H1 (cell line): ENCODE data around the gene SLC7A11. TPM values are rescaled to one million over a fixed set of nuclear protein-coding genes. Genes with fewer than 3 reads are reported as not detected.

Experiments used
- CTCF ChIA-PET: fragments of 300-600 bp; sonication (Branson Sonifier 250); formaldehyde crosslinking; loops from one replicate; lab custom pipeline; 2021; ENCODE audit not compliant: partially characterized antibody; lab: Charles Lee
- POLR2A ChIA-PET: fragments of 300-600 bp; sonication (Branson Sonifier 250); formaldehyde crosslinking; loops from one replicate; lab custom pipeline; 2021; ENCODE audit warnings: inconsistent platforms; ENCODE audit not compliant: partially characterized antibody; lab: Charles Lee
- DNase-seq, 2 experiments: peaks; one replicate each; pipeline versions ENCODE4 v3.0.0 to v3.0.0-alpha.2; 2010 to 2022; ENCODE audit warnings: low spot score in 2 of 2, low read depth in 1 of 2, mixed read lengths in 1 of 2
- FAIRE-seq: peaks from 2 replicates; lab custom pipeline; 2011; peaks lifted over from hg19 to GRCh38; lab: Jason Lieb, UNC
- H2AFZ ChIP-seq: 2 replicates; pipeline ENCODE4 v1.8.1; 2012; ENCODE audit warnings: low read length, inconsistent platforms
- H2AK5ac ChIP-seq: 2 replicates; pipeline ENCODE4 v1.6.1; 2013; ENCODE audit warnings: low read depth, low read length
- H2BK120ac ChIP-seq: replicated peaks from 2 replicates; pipeline ENCODE3; 2013; ENCODE audit warnings: low read depth, low read length, inconsistent platforms
- H2BK12ac ChIP-seq: 2 replicates; pipeline ENCODE4 v1.6.1; 2013; ENCODE audit warnings: low read depth, low read length
- H2BK15ac ChIP-seq: 2 replicates; pipeline ENCODE4 v1.6.1; 2013; ENCODE audit warnings: low read length
- H2BK20ac ChIP-seq: 2 replicates; pipeline ENCODE4 v1.6.1; 2013; ENCODE audit warnings: low read length
- H2BK5ac ChIP-seq: 2 replicates; pipeline ENCODE4 v1.6.1; 2013; ENCODE audit warnings: low read depth, low read length
- H3K14ac ChIP-seq: 2 replicates; pipeline ENCODE4 v1.6.1; 2013; ENCODE audit warnings: inconsistent platforms; ENCODE audit not compliant: insufficient read length
- H3K18ac ChIP-seq: 2 replicates; pipeline ENCODE4 v1.6.1; 2013; ENCODE audit warnings: low read length; ENCODE audit errors: extremely low read depth
- H3K23ac ChIP-seq: 2 replicates; pipeline ENCODE4 v1.6.1; 2013; ENCODE audit warnings: inconsistent platforms; ENCODE audit not compliant: insufficient read length
- H3K23me2 ChIP-seq: 2 replicates; pipeline ENCODE4 v1.6.1; 2013; ENCODE audit warnings: low read depth, low read length
- H3K27ac ChIP-seq: 2 replicates; pipeline ENCODE4 v1.6.1; 2011; ENCODE audit warnings: low read depth, low read length, inconsistent platforms
- H3K27me3 ChIP-seq, 4 experiments: replicated peaks in 1 of 4; 1 replicate in 1 of 4; 2 replicates in 3 of 4; pipeline versions ENCODE4 v1.6.1 to v1.8.1; 2011 to 2013; ENCODE audit warnings: low read length in 3 of 4, mild to moderate bottlenecking in 3 of 4, inconsistent platforms in 2 of 4, mixed read lengths in 2 of 4, moderate library complexity in 1 of 4; ENCODE audit not compliant: control insufficient read depth in 3 of 4, insufficient read depth in 3 of 4; ENCODE audit errors: extremely low read depth in 1 of 4
- H3K36me3 ChIP-seq, 4 experiments: 2 replicates each; pipeline versions ENCODE4 v1.6.1 to v1.8.1; 2011 to 2013; ENCODE audit warnings: mild to moderate bottlenecking in 4 of 4, low read length in 3 of 4, moderate library complexity in 2 of 4, control low read depth in 1 of 4, inconsistent platforms in 1 of 4; ENCODE audit not compliant: insufficient read depth in 4 of 4, control insufficient read depth in 2 of 4
- H3K4ac ChIP-seq: replicated peaks from 2 replicates; pipeline ENCODE3; 2013; ENCODE audit warnings: low read length, low read depth, mixed read lengths, inconsistent platforms; ENCODE audit not compliant: insufficient read length
- H3K4me1 ChIP-seq, 4 experiments: replicated peaks in 1 of 4; 1 replicate in 1 of 4; 2 replicates in 3 of 4; pipeline versions ENCODE4 v1.6.1 to v1.8.1; 2011 to 2013; ENCODE audit warnings: low read length in 3 of 4, inconsistent platforms in 2 of 4, mixed read lengths in 1 of 4; ENCODE audit not compliant: insufficient read depth in 4 of 4, control insufficient read depth in 3 of 4
- H3K4me2 ChIP-seq, 2 experiments: 2 replicates each; pipeline versions ENCODE4 v1.6.1 to v1.8.1; 2011 to 2013; ENCODE audit warnings: low read depth in 2 of 2, low read length in 2 of 2, control low read depth in 1 of 2, inconsistent platforms in 1 of 2, mild to moderate bottlenecking in 1 of 2; ENCODE audit not compliant: insufficient read depth in 1 of 2
- H3K4me3 ChIP-seq, 4 experiments: fragments of 200-600, 300-600 bp in 1 of 4; sonication (generic), shearing (Covaris generic), sonication (Bioruptor Twin) in 1 of 4; 2 replicates each; pipeline versions ENCODE4 v1.5.1 to v1.8.1; 2011 to 2016; ENCODE audit warnings: low read length in 4 of 4, low read depth in 3 of 4, control low read depth in 2 of 4, inconsistent platforms in 2 of 4, mild to moderate bottlenecking in 2 of 4, mixed read lengths in 1 of 4, moderate library complexity in 1 of 4; ENCODE audit not compliant: insufficient read depth in 2 of 4; ENCODE audit errors: extremely low read depth in 1 of 4
- H3K56ac ChIP-seq: replicated peaks from 2 replicates; pipeline ENCODE3; 2013; ENCODE audit warnings: low read depth, mild to moderate bottlenecking, mixed read lengths, low read length, inconsistent platforms; ENCODE audit not compliant: insufficient read length
- H3K79me1 ChIP-seq: 2 replicates; pipeline ENCODE4 v1.6.1; 2013; ENCODE audit warnings: low read depth, low read length, control low read depth
- H3K79me2 ChIP-seq, 2 experiments: 2 replicates each; pipeline versions ENCODE4 v1.6.1 to v1.8.1; 2012 to 2013; ENCODE audit warnings: low read length in 2 of 2, mild to moderate bottlenecking in 2 of 2, inconsistent platforms in 1 of 2; ENCODE audit not compliant: insufficient read depth in 2 of 2, control insufficient read depth in 1 of 2
- H3K9ac ChIP-seq, 4 experiments: replicated peaks in 1 of 4; 1 replicate in 1 of 4; 2 replicates in 3 of 4; pipeline versions ENCODE4 v1.6.1 to v1.8.1; 2011 to 2013; ENCODE audit warnings: low read depth in 3 of 4, low read length in 3 of 4, control low read depth in 2 of 4, mild to moderate bottlenecking in 2 of 4, moderate library complexity in 2 of 4, inconsistent platforms in 1 of 4; ENCODE audit errors: extremely low read depth in 1 of 4
- H3K9me3 ChIP-seq, 2 experiments: 2 replicates each; pipeline versions ENCODE4 v1.6.1 to v1.8.1; 2012 to 2013; ENCODE audit warnings: mild to moderate bottlenecking in 2 of 2, moderate library complexity in 2 of 2, control low read depth in 1 of 2, inconsistent platforms in 1 of 2, low read depth in 1 of 2, low read length in 1 of 2, mixed read lengths in 1 of 2; ENCODE audit not compliant: insufficient read depth in 2 of 2
- H4K20me1 ChIP-seq, 2 experiments: replicated peaks in 1 of 2; 2 replicates each; pipeline versions ENCODE3 to v1.8.1; 2011 to 2013; ENCODE audit warnings: inconsistent platforms in 2 of 2, low read length in 2 of 2, mild to moderate bottlenecking in 1 of 2; ENCODE audit not compliant: insufficient read depth in 2 of 2, control insufficient read depth in 1 of 2
- H4K5ac ChIP-seq: 2 replicates; pipeline ENCODE4 v1.6.1; 2013; ENCODE audit warnings: low read length, low read depth, mixed read lengths, inconsistent platforms; ENCODE audit not compliant: insufficient read length
- H4K8ac ChIP-seq: 2 replicates; pipeline ENCODE4 v1.8.0; 2013; ENCODE audit warnings: mild to moderate bottlenecking, moderate library complexity, low read length, inconsistent platforms; ENCODE audit not compliant: insufficient read depth; ENCODE audit errors: extremely low read depth
- H4K91ac ChIP-seq: replicated peaks from 2 replicates; pipeline ENCODE3; 2013; ENCODE audit warnings: low read length, mixed read lengths, inconsistent platforms; ENCODE audit not compliant: insufficient read length
- CEBPB ChIP-seq: IDR thresholded peaks from 2 replicates; pipeline ENCODE4 v1.6.1; 2012; ENCODE audit warnings: low read depth, low read length
- WGBS, 2 experiments: shearing (Covaris generic) in 1 of 2; methylation state at CpG; one replicate each; pipeline versions ENCODE4 v1.1.6 to v1.1.7; 2013 to 2015; ENCODE audit warnings: low lambda C conversion rate in 2 of 2, mixed read lengths in 2 of 2, inconsistent platforms in 1 of 2, low coverage in 1 of 2, missing lambda C conversion rate in 1 of 2; ENCODE audit not compliant: insufficient replicate concordance in 2 of 2, insufficient coverage in 1 of 2, insufficient read length in 1 of 2; ENCODE audit errors: extremely low coverage in 1 of 2, missing lambda C conversion rate in 1 of 2; 5-methylcytosine and 5-hydroxymethylcytosine counted together
- polyA plus RNA-seq, 7 experiments: library from polyadenylated mRNA; depleted of rRNA in 3 of 7; stranded (reverse) in 5 of 7; unstranded in 2 of 7; fragments of >200 nt in 5 of 7; fragments of 200-250 nt in 2 of 7; gene quantifications; 1 replicate in 5 of 7; 2 replicates in 1 of 7; 4 replicates in 1 of 7; pipeline versions ENCODE4 v1.2.1 to v1.2.3, GENCODE V29; 2011 to 2013; ENCODE audit warnings: missing spikeins in 2 of 7, mixed read lengths in 2 of 7
- total RNA-seq: library from RNA; stranded (reverse); fragmentation: NEBNext Ultra II Directional; extraction: Animal tissue kit (Norgen Biotek cat#: 25700); gene quantifications from 2 replicates; pipeline ENCODE4 v1.2.1, GENCODE V29; 2021

The SLC7A11 gene
- total and polyA plus RNA-seq, 2 of the 8 experiments (the other 6 are each of a cell fraction or from before 2014, with no cell fraction given): 6.6 to 17.0 TPM

- 95% methylated on average over 5 of the region's 5 CpGs; no CpG with 5 or more reads in 1 of the 2 experiments for WGBS, 2 experiments
- no peak overlapping the region for H4K8ac ChIP-seq
- H2BK20ac ChIP-seq: no peak overlapping the region
- H3K36me3 ChIP-seq: no peaks in the 10 kb centered on the region; a peak in 2 of 8 replicates
- peaks cover 0 to 24% of the 10 kb centered on the region in 2 experiments; a peak in 2 of 4 replicates for H3K79me2 ChIP-seq
- TF ChIP-seq CEBPB: no peak
- CTCF ChIA-PET: interaction anchor here (0.9 to 1.0 kb wide), 2 partner anchors 14 to 15 kb away, joined by 3 read pairs; no protein-coding TSS in a partner anchor
- no peak for FAIRE-seq
- DNase-seq: no peak
- peaks cover 0 to 3% (median 2%) of the 10 kb centered on the region in 4 experiments; a peak in 2 of 7 replicates for H3K4me1 ChIP-seq
- H3K79me1 ChIP-seq: no peaks in the 10 kb centered on the region
- no peak overlapping the region for H3K56ac ChIP-seq
- no peak overlapping the region for H2AFZ ChIP-seq
- H2BK12ac ChIP-seq: no peak overlapping the region
- H4K91ac ChIP-seq: no peak overlapping the region
- H2BK5ac ChIP-seq: no peak overlapping the region
- H3K4ac ChIP-seq: no peak overlapping the region
- no peak overlapping the region for H2BK15ac ChIP-seq
- H3K23ac ChIP-seq: no peak overlapping the region
- no peak overlapping the region for H3K27ac ChIP-seq
- no peak overlapping the region for H3K9ac ChIP-seq
- H4K5ac ChIP-seq: no peak overlapping the region
- no peaks in the 10 kb centered on the region for H4K20me1 ChIP-seq
- H3K23me2 ChIP-seq: no peaks in the 10 kb centered on the region
- no peak overlapping the region for H2AK5ac ChIP-seq
- H3K9me3 ChIP-seq: no peaks in the 10 kb centered on the region
- H3K27me3 ChIP-seq: no peaks in the 10 kb centered on the region
- no peak overlapping the region for H3K14ac ChIP-seq
- no peak overlapping the region for H3K18ac ChIP-seq
- POLR2A ChIA-PET: interaction anchor here (1.9 to 3.4 kb wide), 2 partner anchors 12 to 38 kb away, joined by 6 to 9 read pairs; partner anchors contain the start of gene SLC7A11
- H3K4me2 ChIP-seq: no peak overlapping the region
- no peak overlapping the region for H3K4me3 ChIP-seq
- no peak overlapping the region for H2BK120ac ChIP-seq
These were observed 37.6 kb downstream of the SLC7A11 start for GRCh38 chr4:138204507-138204906.
